ENCODE results near the gene FN1.

- TF ChIP-seq POLR2A (IDR thresholded peaks at IDR 0.05; ENCODE audit: low read depth, low read length) (no peak), POLR2AphosphoS5 (IDR thresholded peaks at IDR 0.05; ENCODE audit: low read depth, low read length) (no peak), TAF1 (IDR thresholded peaks at IDR 0.05; ENCODE audit: low read depth, low read length) (no peak), SPI1 (IDR thresholded peaks at IDR 0.05; ENCODE audit: low read depth, low read length) (no peak)
Measured at GRCh38 chr2:215425021-215425782, 10.7 kb downstream of the FN1 start.

Measured in GM12891 (cell line).